ENCODE data around the gene KRT83. TPM values are rescaled to one million over a fixed set of nuclear protein-coding genes. Genes with fewer than 3 reads are reported as not detected.

The KRT83 gene
- total RNA-seq, 1 donor from 2014 or later = not detected

DNA sequence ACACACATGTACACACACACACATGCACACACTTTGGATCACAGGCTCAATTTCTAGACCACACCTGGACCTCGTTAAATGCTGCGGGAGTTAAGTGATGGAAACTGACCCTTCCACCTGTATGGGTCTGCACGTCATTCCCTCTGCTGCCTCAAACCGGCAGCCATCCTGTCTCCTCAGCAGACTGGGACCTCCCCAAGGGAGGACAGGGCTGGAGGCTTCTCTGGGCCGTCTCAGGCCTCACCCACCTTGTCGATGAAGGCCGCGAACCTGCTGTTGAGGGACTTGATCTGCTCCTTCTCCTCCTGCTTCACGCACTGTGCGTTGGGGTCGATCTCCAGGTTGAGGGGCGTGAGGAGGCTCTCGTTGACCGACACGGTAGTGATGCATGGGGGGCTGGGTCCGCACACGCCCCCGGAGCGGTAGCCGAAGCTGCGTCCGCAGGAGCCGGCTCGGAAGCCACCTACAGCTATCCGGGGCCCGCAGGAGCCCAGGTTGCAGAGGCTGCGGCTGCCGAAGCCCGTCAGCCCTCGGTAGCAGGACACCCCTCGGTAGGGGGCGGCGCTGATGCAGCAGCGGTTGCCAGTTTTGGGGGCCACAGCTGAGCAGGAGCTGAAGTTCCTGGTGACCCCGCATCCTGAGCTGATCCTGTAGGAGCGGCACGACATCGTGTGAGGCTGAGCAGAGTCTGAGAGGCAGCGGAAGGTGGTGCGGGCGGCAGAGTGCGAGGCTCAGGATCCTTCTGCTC lies 45.7 kb upstream of the KRT83 start, which contains the start of gene KRT85:
KRT85 (minus strand) TSS at position 744 of the 748 bp plus-strand sequence; CDS start at position 668, 76 bp downstream.
- FAIRE-seq = no peak
- TF ChIP-seq, protein P1, sequence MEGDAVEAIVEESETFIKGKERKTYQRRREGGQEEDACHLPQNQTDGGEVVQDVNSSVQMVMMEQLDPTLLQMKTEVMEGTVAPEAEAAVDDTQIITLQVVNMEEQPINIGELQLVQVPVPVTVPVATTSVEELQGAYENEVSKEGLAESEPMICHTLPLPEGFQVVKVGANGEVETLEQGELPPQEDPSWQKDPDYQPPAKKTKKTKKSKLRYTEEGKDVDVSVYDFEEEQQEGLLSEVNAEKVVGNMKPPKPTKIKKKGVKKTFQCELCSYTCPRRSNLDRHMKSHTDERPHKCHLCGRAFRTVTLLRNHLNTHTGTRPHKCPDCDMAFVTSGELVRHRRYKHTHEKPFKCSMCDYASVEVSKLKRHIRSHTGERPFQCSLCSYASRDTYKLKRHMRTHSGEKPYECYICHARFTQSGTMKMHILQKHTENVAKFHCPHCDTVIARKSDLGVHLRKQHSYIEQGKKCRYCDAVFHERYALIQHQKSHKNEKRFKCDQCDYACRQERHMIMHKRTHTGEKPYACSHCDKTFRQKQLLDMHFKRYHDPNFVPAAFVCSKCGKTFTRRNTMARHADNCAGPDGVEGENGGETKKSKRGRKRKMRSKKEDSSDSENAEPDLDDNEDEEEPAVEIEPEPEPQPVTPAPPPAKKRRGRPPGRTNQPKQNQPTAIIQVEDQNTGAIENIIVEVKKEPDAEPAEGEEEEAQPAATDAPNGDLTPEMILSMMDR (IDR thresholded peaks at IDR 0.05; ENCODE audit: insufficient read depth, low read length, severe bottlenecking) = no peak
- H3K4me3 ChIP-seq (ENCODE audit: low read depth, low read length) = no peak within 1 kb of the TSS
- H3K36me3 ChIP-seq (ENCODE audit: control insufficient read depth, insufficient read depth, low read length) = no peaks in the 10 kb centered on the region
- no peak for DNase-seq (ENCODE audit: low read depth)
- H3K27me3 ChIP-seq (ENCODE audit: control insufficient read depth, insufficient read depth, low read length) = no peaks in the 10 kb centered on the region

DNA sequence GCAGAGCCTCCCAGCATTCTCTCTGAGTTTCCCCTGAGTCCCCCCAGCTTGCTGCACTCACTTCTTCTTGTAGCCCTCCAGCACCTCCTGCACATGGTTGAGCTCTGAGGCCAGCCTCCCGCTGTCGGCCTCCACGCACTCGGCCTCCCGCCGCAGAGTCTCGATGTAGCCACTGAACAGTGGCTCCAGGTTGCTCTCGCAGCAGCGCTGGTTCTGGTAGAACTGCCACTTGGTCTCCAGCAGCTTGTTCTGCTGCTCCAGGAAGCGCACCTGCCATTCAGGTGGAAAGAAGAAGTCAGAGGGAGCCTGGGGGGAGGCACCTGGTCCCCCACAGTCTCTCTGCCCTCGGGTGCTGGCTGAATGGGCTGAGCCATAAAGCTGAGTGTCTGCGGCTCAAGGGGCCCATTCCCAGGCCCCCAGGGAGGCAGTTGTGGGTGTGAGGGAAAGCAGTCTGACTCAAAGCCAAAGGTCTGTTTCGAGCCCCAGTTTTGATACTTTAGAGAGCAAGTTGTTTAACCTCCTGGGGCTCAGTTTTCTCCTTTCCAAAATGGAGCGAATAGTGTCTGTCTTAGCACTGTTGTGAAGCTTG lies 43.8 kb upstream of the KRT83 start:
- FAIRE-seq (no peak), DNase-seq (ENCODE audit: low read depth) (no peak)
- H3K4me3 ChIP-seq (ENCODE audit: low read depth, low read length) = no peak overlapping the region
- H3K36me3 ChIP-seq (ENCODE audit: control insufficient read depth, insufficient read depth, low read length) = no peaks in the 10 kb centered on the region
- TF ChIP-seq, protein P1 (IDR thresholded peaks at IDR 0.05; ENCODE audit: insufficient read depth, low read length, severe bottlenecking) = no peak
- H3K27me3 ChIP-seq (ENCODE audit: control insufficient read depth, insufficient read depth, low read length) = no peaks in the 10 kb centered on the region

DNA sequence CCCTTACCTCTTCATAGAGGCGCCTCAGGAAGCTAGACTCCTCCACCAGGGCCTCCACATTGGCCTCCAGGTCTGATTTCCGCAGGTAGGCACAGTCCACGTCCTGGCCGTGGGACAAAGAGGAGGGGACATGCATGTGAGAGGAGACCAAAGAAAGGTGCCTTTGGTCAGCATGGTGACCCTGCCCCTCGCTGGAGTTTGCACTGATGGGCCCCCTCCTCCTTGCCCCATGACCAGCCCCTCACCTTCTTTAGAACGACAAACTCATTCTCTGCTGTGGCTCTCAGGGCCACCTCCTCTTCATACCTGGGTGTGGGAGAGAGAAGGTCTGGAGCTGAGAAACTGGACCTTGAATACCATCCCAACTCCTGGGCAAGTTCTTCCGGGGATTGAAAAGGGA lies 42.9 kb upstream of the KRT83 start:
- DNase-seq (ENCODE audit: low read depth) = no peak
- TF ChIP-seq, protein P1 (IDR thresholded peaks at IDR 0.05; ENCODE audit: insufficient read depth, low read length, severe bottlenecking) = no peak
- peak; percentile 66 for FAIRE-seq
- Histone ChIP-seq H3K27me3 (ENCODE audit: control insufficient read depth, insufficient read depth, low read length) (no peaks in the 10 kb centered on the region), H3K4me3 (ENCODE audit: low read depth, low read length) (no peak overlapping the region), H3K36me3 (ENCODE audit: control insufficient read depth, insufficient read depth, low read length) (no peaks in the 10 kb centered on the region)

DNA sequence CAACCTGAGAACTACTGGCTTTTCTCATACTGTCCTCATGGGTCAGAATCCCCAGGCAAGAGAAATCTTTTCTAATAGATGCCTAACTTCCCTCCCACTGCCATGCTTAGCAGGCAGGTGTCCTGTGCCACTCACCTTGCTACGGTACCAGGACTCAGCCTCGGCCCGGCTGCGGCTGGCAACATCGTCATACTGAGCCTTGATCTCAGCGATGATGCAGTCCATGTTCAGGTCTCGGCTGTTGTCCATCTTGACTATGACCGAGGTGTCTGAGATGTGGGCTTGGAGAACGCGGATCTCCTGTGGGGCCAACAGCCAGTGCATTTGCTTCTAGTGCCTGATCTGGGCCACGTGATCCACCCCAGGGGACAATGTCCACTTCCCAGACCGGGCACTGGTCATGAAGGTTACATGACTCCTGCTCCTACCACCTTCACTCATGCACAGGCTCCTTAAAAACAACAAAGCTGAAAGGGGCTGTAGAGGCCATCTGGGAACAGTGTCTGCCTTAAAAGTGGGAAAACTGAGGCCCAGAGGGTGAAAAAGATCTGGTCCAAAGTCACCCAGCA lies 42.0 kb upstream of the KRT83 start:
- peak; percentile 47 for FAIRE-seq
- TF ChIP-seq, protein P1 (IDR thresholded peaks at IDR 0.05; ENCODE audit: insufficient read depth, low read length, severe bottlenecking) = no peak

DNA sequence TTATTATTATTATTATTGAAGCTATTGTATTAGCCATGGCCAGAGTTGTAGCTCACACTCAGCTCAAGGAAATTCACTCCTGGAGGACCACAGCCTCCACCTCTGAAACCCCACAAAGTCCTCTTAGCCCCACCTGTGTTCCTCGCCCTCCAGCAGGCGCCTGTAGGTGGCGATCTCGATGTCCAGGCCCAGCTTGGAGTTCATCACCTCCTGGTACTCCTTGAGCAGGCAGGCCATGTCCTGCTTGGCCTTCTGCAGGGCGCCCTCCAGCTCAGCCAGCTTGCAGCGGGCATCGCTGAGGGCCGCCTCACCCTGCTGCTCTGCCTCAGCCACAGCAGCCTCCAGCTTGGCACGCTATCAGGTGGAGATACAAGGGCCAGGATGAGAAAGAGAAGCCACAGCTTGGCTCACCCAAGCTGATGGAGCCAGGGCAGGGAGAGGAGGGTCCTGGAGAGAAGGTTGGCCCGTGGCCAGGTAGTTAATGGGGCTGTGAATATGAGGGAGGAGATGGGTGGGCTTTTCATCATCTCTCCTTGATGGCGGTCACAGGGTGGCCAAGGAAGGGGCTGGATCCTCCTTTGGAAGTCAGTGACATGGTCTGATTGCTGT lies 41.0 kb upstream of the KRT83 start:
- Histone ChIP-seq H3K36me3 (ENCODE audit: control insufficient read depth, insufficient read depth, low read length) (no peaks in the 10 kb centered on the region), H3K27me3 (ENCODE audit: control insufficient read depth, insufficient read depth, low read length) (no peaks in the 10 kb centered on the region), H3K4me3 (ENCODE audit: low read depth, low read length) (no peak overlapping the region)
- FAIRE-seq (no peak), DNase-seq (ENCODE audit: low read depth) (no peak)
- TF ChIP-seq, protein P1 (IDR thresholded peaks at IDR 0.05; ENCODE audit: insufficient read depth, low read length, severe bottlenecking) = no peak

More for the DNA sequence above, 42.0 kb upstream of the KRT83 start:
- DNase-seq (ENCODE audit: low read depth) = no peak
- H3K27me3 ChIP-seq (ENCODE audit: control insufficient read depth, insufficient read depth, low read length) = no peaks in the 10 kb centered on the region
- H3K4me3 ChIP-seq (ENCODE audit: low read depth, low read length) = no peak overlapping the region
- H3K36me3 ChIP-seq (ENCODE audit: control insufficient read depth, insufficient read depth, low read length) = no peaks in the 10 kb centered on the region

All from bronchial epithelial cell (primary cell).